ENCODE data around the gene CNTNAP5.

CNTNAP5 gene

GRCh38 chr2:124489686-124490085, 464.6 kb downstream of the CNTNAP5 start:
- DNase-seq: no peak

GRCh38 chr2:124501575-124502152, 476.6 kb downstream of the CNTNAP5 start:
- DNase-seq: no peak

DNA sequence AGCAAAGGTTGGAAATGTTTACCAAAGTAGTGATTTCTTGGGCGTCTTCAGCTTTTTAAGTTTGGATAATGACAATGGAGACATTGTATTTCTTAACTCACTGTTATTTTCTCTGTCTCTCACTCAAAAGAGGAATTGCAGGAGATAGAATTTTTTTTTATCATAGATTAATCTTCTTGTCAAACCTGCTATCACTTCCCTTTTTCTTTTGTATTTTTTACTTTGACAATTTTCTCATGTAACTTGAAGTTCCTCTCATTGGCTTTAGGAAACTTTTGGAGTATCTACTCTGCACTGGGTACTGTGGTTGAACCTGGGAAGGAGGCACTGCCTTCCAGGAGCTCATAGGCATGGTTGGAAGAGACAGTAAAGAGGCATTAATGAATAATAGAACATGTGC, 489.1 kb downstream of the CNTNAP5 start:
- DNase-seq: no peak

GRCh38 chr2:124520953-124521352, 495.9 kb downstream of the CNTNAP5 start:
- DNase-seq: no peak

- DNase-seq: no peak
Observed at GRCh38 chr2:124523096-124523495, 498.0 kb downstream of the CNTNAP5 start.

- DNase-seq: no peak
Observed at GRCh38 chr2:124524155-124524915, 499.2 kb downstream of the CNTNAP5 start.

GRCh38 chr2:124526221-124526620, 501.1 kb downstream of the CNTNAP5 start:
- DNase-seq: no peak

DNA sequence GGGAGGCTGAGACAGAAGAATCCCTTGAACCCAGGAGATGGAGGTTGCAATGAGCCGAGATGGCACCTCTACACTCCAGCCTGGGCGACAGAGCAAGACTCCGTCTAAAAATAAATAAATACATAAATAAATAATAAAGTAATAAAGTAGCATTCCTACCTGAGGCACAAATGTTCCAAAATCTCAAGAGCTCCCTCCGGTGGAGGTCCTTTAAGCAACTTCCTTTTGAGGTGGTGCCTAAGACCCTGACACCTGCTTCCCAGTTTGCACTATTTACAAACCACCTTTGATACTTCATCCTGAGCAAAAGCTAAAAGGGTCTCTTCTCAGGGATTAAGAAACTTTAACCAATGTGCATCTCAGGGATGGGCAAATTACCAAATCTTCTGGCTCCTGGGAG, 505.1 kb downstream of the CNTNAP5 start:
- no peak for DNase-seq

- DNase-seq: no peak
Observed at GRCh38 chr2:124533226-124533954, 508.3 kb downstream of the CNTNAP5 start.

- DNase-seq: no peak
Observed at GRCh38 chr2:124534028-124534427, 508.9 kb downstream of the CNTNAP5 start.

DNA sequence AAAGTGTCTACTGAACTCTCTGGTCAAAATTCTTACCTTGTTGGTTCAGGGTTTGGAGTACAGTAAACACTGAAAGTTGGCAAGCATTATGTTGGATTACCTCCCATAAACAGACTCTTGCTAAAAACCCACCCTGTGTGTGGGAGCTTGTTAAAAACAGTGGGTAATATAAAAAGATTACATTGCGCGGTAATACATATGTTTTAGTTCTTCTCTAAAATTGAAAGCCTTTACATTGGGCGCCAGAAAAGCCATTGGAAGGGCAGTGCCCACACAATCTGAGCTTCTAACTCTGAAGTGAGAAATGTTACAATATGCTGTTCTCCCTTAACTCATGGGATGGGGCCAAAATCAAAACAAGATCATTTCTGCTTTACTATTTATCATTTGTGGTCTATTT, 510.7 kb downstream of the CNTNAP5 start:
- DNase-seq: no peak

- DNase-seq: no peak
Observed at GRCh38 chr2:124536591-124536990, 511.5 kb downstream of the CNTNAP5 start.

- no peak for DNase-seq
Observed at GRCh38 chr2:124538549-124538948, 513.5 kb downstream of the CNTNAP5 start.

DNA sequence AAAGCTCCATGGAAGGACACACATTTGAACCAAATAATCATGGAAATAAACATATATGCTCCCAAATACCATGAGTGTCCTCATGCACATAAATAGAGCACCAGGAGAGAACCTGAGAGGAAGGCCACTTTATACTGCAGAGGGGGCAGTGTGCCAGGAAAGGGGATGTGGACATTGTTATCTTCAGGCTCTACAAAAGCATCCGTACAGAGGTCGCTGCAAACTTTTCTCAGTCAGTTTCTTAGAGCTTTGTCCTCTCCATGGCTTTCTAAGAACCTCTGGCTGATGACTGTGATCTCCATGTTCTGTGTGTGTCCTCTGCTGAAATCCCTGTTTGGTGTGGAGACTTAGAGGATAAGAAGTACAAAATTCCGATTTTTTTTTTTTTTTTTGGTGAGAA, 515.7 kb downstream of the CNTNAP5 start:
- no peak for DNase-seq

GRCh38 chr2:124542932-124543640, 518.0 kb downstream of the CNTNAP5 start:
- peak; percentile 64 for DNase-seq

- DNase-seq: no peak
Observed at GRCh38 chr2:124547700-124548099, 522.6 kb downstream of the CNTNAP5 start.

- no peak for DNase-seq
Observed at GRCh38 chr2:124558277-124558905, 533.3 kb downstream of the CNTNAP5 start.

DNA sequence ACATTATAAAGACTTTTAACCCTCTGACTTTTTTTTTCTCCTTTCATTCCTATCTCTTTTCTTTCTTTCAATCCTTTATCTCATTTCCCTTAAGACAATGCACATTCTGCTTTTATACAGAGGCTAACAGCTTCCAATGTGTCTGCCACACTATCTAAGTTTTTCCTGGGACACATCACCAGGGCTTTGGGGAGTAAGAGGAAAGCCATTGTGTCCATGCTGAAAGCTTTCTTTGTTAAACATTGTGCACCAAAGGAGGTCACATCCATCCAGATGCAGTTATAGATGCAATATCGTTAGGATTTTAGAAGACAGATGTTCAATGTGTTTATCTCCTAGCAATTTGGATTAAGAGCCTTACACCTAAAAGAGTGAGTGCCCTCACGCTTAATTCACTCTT, 534.1 kb downstream of the CNTNAP5 start:
- DNase-seq: no peak

DNA sequence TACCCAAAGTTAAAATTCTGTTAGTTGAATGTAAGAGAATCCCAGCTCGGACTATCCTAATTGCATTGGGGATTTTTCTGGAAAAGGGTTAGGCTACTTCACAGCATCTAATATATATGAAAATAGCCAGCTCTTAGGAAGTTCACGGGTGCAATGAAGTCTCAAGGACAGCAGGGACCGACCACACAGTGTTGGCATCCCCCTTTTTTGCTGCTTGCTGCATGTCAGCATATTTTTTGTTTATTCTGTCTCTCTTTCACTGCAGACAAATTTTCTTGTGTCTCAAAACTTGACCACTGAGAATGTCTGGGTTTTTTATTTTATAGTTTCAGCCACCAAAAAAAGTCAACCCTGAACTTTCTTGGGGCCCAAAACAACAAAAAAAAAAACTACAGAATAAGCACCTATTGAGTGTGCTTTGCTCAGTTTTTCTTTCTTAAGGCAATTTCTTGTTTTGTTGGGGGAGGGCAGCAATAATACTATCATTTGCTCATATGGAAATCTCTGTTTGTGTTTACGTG, 535.6 kb downstream of the CNTNAP5 start:
- DNase-seq: no peak

DNA sequence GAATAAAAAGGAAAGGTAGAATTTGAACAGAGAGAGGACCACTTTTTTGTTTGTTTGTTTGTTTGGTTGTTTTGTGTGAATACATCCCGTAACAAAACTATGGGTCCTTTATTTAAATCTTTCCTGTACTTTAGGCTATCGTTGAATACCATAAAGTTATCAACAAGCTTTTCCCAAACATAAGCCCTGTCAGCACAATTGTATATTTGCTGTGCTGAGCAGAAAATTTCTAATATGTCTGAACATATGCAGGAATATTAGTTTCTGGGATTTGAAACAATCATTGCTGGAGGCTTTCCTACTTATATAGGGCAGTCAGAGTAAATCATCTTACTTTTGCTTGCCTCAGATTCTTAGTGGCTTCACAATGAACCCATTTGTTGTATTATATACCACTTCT, 536.4 kb downstream of the CNTNAP5 start:
- DNase-seq: no peak

GRCh38 chr2:124563426-124563825, 538.3 kb downstream of the CNTNAP5 start:
- no peak for DNase-seq

DNA sequence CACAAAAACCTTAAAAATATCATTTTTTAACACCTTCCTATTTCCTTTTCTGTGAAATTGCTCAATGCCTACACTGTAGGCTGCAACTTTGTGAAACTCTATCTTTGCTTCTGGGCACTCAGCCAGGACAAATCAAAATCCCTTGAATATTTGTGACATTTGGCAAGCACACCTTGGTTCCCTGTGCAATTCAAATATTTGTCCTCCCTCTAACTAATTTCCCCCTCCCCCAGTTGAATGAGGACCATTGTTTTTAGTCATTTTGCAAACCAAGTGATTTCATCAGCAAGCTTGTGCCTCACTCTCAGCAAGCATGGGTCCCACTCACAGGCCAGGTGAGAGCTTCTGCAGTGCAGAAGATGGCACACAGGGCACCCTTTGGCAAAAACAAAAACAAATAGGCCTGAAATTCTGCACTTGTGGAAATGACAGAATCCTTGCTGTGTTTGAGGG, 541.5 kb downstream of the CNTNAP5 start:
- peak; percentile 82 for DNase-seq

DNA sequence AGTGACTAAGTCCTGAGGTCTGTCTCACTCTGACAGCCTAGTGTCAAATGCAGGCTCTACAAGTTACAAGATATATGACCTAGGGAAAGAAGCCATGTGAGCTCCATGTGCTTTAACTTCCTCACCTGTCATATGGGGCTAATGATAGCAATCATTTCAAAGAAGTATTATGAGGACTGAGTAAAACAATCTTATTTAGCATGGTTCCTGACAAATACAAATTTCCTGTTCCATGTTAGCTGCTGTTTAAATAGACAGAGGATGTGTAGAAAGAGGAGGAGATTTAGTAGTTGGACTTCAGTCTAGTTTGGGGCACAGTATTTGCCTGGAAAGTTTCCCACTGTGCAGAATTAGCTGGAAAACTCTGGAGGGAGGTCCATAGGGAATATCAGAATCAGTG, 545.8 kb downstream of the CNTNAP5 start:
- no peak for DNase-seq
